ENCODE data around the gene SF3B3.

SF3B3 gene
- 75.0 to 186 (median 120) reads per million in 17 experiments for total RNA-seq

DNA sequence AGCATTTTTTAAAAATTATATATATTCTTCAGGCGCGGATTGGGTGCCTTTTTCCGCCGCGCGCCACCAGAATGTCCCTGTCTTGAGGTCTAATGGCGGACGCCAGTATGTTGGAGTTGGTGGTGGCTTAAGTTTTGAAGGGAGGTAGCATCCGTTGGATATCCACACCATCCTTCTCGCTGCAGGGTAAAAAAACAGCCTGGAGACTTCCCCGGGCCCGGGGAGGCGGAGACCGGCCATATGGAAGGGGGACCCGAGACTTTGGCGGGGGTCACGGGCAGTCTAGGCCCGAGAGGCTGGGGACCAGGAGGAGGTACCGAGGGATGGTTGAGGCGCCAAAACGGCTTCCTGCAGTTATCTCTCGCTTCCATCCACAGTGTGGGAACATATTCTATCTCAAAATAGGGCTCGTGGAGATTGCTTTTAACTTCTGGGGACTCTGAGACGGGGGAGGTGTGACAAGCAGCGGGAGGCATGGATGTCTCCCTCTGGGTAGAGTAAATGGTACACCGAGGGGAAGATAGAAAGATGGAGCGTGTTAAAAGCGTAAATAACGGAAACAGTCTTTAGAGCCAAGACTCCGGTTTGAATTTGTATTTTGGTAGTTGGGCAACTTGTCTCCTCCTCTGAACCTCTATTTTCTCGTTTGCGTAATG is at the start of gene SF3B3:
TSS of gene SF3B3 (plus strand) at position 74 of the 656 bp plus-strand sequence. CDS start 2,841 bp downstream, outside the sequence.
- peak in 3 of 4 experiments; percentile 80 to 83 (median 80) for DNase-seq

DNA sequence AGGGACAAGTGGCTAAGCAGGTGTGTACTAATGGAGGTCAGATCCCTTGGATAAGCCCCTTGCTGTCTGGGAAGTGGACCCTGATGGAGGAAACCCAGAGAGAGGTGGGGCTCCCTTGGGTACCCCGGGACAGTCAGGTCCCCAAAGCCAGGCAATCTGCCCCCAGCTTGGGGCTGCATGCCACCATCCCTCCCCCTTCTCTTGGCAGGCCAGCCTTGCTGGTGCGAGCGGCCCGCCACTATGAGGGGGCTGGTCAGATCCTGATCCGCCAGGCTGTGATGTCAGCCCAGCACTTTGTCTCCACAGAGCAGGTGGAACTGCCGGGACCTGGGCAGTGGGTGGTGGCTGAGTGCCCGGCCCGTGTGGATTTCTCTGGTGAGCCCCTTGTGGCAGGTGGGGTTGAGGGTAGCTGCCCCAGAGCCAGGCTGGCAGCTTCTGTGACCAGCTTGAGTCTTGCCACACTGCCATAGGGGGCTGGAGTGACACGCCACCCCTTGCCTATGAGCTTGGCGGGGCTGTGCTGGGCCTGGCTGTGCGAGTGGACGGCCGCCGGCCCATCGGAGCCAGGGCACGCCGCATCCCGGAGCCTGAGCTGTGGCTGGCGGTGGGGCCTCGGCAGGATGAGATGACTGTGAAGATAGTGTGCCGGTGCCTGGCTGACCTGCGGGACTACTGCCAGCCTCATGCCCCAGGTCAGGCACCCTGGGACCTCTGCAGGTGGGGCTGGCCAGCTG is 49.1 kb upstream of the SF3B3 start:
- no peak for DNase-seq

GRCh38 chr16:70475054-70475871 is 48.4 kb upstream of the SF3B3 start:
- no peak for DNase-seq

- DNase-seq = no peak
Measured at GRCh38 chr16:70476272-70477020, 47.2 kb upstream of the SF3B3 start.

- no peak for DNase-seq
Measured at GRCh38 chr16:70478169-70478568, 45.4 kb upstream of the SF3B3 start.

- DNase-seq = no peak
Measured at GRCh38 chr16:70478912-70479341, 44.7 kb upstream of the SF3B3 start.

DNA sequence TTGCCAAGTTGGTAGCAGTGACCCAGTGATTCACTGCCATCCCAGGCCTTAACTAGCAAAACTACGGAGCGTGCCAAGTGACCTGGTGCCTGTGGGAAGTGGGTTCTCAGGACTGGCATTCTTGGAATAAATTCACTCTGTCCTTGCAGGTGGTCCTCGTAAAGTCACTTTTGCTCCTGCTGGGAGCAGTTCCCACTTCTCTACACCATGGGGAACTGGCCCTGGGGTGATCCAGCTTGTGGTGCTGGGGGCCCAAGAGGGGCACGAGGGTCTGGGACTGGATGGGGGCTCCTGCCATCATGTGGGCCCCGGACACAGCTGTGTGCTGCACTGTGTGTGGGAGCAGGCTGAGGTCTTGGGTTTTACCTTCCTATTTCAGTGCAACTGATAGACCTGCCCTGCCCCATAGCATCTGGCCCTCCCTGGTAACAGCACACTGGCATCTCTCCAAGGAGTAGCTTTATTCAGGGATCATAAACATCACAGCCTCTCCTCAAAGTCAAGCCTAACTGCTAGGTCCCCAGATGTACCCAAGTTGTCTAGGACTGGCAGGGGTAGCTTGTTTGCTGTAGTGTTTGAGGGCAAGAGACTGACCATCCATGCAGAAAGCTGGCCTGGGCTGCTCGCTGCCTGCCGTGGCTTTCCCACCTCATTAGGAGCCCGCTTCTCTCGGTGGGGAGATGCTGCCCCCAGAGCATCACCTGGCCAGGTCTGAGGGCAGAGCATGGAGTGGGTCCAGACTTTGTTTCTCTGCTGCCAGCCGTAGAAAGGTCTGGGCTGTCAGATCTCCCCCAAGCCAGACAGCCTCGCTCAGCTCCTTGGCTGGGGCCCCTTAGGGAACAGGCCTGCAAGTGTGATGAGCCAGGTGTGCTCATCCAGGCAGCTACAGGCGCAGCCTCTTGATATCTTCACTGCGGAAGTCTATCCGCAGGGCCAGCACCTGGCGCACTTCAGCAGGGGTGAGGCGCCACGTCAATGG is 43.2 kb upstream of the SF3B3 start:
- no peak for DNase-seq

GRCh38 chr16:70481929-70482536 is 41.6 kb upstream of the SF3B3 start:
- no peak for DNase-seq

DNA sequence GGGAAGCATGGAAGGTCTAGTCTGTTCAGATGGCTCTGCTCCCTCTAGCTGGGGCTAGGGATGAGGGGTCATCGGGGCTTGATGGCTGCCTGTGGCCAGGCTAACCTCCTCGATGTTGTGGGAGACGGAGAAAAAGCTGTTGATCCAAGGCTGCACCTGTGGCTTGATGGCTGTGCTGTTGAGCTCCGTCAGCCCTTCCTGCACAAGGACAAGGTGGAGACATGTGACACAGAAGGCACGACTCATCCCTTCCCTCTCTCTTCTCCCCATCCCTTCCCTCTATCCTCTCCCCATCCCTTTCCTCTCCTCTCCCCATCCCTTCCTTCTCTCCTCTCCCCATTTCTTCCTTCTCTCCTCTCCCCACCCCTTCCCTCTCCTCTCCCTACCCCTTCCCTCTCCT is 41.0 kb upstream of the SF3B3 start:
- DNase-seq = no peak

DNA sequence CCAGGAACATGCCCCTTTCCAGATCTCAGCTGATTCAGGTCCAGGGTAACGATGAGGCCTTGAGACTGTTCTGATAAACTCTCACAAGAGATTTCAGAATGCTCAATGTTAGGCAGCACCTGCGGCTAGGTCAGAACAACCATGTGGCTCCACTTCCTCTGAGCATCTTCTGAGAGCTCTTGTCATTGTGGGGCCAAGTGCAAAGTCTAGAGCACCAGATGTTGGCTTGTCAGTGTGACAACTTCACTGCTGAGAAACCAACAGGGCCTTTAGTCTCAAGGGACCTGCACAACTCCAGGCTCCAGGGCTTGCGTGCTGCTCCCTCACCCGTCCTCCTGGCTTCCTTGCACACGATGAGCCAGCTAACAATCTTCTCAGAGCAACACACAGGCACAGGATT is 40.2 kb upstream of the SF3B3 start:
- DNase-seq = no peak

DNA sequence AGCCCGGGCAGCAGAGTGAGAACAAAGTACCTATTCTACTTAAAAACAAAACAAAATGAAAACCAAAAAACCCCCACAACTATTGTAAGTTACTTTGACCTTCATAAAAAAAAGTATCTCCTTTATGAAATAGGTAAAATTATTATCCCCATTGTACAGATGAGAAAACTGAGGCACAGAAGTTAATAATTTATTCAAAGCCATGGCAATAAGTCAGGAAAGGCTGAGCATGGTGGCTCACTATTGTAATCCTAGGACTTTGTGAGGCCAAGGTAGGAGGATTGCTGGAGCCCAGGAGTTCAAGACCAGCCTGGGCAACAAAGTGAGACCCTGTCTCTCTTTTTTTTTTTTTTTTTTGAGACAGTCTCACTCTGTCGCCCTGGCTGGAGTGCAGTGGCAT is 38.7 kb upstream of the SF3B3 start:
- DNase-seq = no peak

DNA sequence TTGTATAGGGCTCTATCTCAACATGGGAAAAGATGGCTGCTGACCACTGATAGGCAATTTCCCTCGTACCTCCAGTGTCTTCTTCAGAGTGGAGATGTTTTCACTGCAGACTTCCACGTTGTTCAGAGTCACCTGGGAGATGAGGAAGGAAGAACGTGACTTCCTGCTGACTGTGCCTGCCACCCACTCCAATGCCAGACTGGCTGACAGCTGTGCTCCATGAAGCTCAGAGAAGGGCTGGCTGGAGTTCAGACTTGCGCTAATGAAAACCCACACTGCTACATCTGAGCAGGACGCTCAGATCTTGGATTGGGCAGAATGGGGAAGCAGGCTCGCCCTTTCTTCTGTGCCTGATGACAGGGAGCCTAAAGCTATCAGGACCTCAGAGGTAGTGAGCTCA is 33.4 kb upstream of the SF3B3 start:
- peak; percentile 68 to 87 (median 81) for DNase-seq

DNA sequence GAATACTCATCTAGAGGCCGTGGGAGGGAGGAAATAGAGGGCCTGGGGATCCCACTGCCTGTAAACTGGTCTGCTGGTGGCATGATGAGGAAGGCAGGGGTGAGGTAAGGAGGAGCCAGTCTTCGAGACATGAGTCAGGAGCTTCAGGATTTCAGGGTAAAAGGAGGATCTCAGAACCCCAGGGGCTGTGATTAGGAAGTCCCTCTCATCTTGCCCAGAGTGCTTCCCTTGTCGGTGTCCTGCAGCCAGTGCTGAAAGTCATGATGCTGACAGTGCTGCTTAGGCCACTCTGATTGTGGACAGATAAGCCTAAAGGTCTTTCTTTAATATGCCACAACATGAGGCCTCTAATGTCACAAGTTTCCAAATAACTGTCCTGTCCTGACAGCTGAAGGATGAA is 29.8 kb upstream of the SF3B3 start:
- DNase-seq = peak; percentile 54 to 76 (median 72)

- no peak for DNase-seq
Measured at GRCh38 chr16:70494202-70494770, 29.3 kb upstream of the SF3B3 start.

DNA sequence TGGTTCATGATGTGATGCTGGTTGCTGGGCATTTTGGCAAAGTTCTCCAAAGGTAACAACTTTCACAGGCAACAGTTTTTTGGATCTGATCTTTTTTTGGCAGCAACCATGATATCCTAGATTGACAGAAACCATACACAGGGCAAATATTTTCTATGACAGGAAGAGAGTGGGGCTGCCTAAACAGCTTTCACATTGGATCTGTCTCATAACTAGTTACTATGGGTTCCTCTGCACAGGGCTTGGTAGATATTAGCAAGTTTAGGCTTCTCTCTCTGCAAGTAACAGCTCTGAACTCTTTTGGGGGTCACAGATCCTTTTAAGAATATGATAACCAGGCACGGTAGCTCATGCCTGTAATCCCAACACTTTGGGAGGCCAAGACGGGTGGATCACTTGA is 28.8 kb upstream of the SF3B3 start:
- no peak for DNase-seq

GRCh38 chr16:70495425-70496182 is 28.0 kb upstream of the SF3B3 start:
- DNase-seq = no peak

GRCh38 chr16:70496513-70496912 is 27.1 kb upstream of the SF3B3 start:
- DNase-seq = no peak

- peak in 3 of 4 experiments; percentile 11 to 62 (median 60) for DNase-seq
Measured at GRCh38 chr16:70508752-70509151, 14.9 kb upstream of the SF3B3 start.

DNA sequence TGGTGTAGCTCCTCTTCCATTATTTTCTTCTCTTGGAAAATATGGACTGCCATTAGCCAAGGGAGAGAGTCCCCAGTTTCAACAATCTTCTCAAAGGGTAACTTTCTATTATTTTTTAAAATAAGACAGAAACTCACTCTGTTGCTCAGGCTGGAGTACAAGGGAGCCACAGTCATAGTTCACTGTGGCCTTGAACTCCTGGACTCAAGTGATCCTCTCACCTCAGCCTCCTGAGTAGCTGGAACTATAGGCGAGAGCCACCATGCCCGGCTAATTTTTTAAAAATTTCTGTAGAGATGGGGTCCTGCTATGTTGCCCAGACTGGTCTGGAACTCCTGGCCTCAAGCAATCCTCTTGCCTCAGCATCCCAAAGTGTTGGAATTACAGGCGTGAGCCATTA is 13.4 kb upstream of the SF3B3 start:
- no peak for DNase-seq

- DNase-seq = no peak
Measured at GRCh38 chr16:70511833-70512232, 11.8 kb upstream of the SF3B3 start.

All from suppressor macrophage (primary cell).